Gastrocnemius medialis (tissue), 4 donors: ENCODE measurements around the gene SUPT20H.

ENCODE experiments used
- CTCF ChIP-seq, 5 experiments: fragments of 450-650 bp in 3 of 5; fragments of 200-600 bp in 2 of 5; sonication (generic) in 2 of 5; IDR thresholded peaks in 4 of 5; conservative IDR thresholded peaks in 1 of 5; 1 replicate in 4 of 5; 2 replicates in 1 of 5; pipeline ENCODE4 v1.5.1; 2016 to 2019; ENCODE audit warnings: antibody characterized with exemption in 5 of 5, mild to moderate bottlenecking in 3 of 5, moderate library complexity in 3 of 5
- POLR2A ChIP-seq, 2 donors: fragments of 450-650 bp; IDR thresholded peaks; one replicate each; pipeline ENCODE4 v1.6.1; 2017; ENCODE audit warnings: antibody characterized with exemption in 2 of 2, mild to moderate bottlenecking in 2 of 2, moderate library complexity in 2 of 2

- TF ChIP-seq CTCF (IDR thresholded peaks at IDR 0.05 in 4 of 5, conservative IDR thresholded peaks at IDR 0.05 in 1 of 5) (no peak), POLR2A (IDR thresholded peaks at IDR 0.05) (no peak)
Observed at GRCh38 chr13:37075164-37075563, 15.7 kb upstream of the SUPT20H start.
